ENCODE data around the gene FNTB.

Gene FNTB

GRCh38 chr14:64986648-64987437 lies at the start of gene FNTB:
Gene FNTB, plus strand, starts transcription at chr14:64986895. Its CDS starts 59 bp downstream, at chr14:64986954.
- Histone ChIP-seq H3K36me3 (peaks cover 5% of the 10 kb centered on the region), H3K27ac (peak within 1 kb of the TSS; percentile 84), H3K9me3 (ENCODE audit: severe bottlenecking) (no peaks in the 10 kb centered on the region), H3K27me3 (ENCODE audit: insufficient read depth, low read depth, severe bottlenecking) (no peaks in the 10 kb centered on the region), H3K4me3 (ENCODE audit: low read depth, low read length) (peak within 1 kb of the TSS; percentile 56)
- peak; percentile 95 for DNase-seq
- TF ChIP-seq CTCF (IDR thresholded peaks at IDR 0.05; ENCODE audit: low read depth, low read length), result peak; percentile 89

- DNase-seq, result no peak
- H3K9me3 ChIP-seq (ENCODE audit: severe bottlenecking), result no peaks in the 10 kb centered on the region
- H3K27ac ChIP-seq, result no peak overlapping the region
- no peak overlapping the region for H3K4me3 ChIP-seq (ENCODE audit: low read depth, low read length)
- no peak for TF ChIP-seq CTCF (IDR thresholded peaks at IDR 0.05; ENCODE audit: low read depth, low read length)
- H3K36me3 ChIP-seq, result peaks cover 2% of the 10 kb centered on the region
- H3K27me3 ChIP-seq (ENCODE audit: insufficient read depth, low read depth, severe bottlenecking), result no peaks in the 10 kb centered on the region
These were observed 49.4 kb upstream of the FNTB start for GRCh38 chr14:64937171-64937820.

- DNase-seq, result no peak
- no peak overlapping the region for H3K27ac ChIP-seq
- no peaks in the 10 kb centered on the region for H3K9me3 ChIP-seq (ENCODE audit: severe bottlenecking)
- TF ChIP-seq CTCF (IDR thresholded peaks at IDR 0.05; ENCODE audit: low read depth, low read length), result 0 out of 2 replicates have a peak, but pooled peaks have one; percentile 29
- no peak overlapping the region for H3K4me3 ChIP-seq (ENCODE audit: low read depth, low read length)
- H3K27me3 ChIP-seq (ENCODE audit: insufficient read depth, low read depth, severe bottlenecking), result no peaks in the 10 kb centered on the region
- no peaks in the 10 kb centered on the region; the same call in none of the 2 replicates for H3K36me3 ChIP-seq
These were observed 48.9 kb upstream of the FNTB start for GRCh38 chr14:64937821-64938193.

- Histone ChIP-seq H3K9me3 (ENCODE audit: severe bottlenecking) (no peaks in the 10 kb centered on the region), H3K36me3 (no peaks in the 10 kb centered on the region), H3K27me3 (ENCODE audit: insufficient read depth, low read depth, severe bottlenecking) (no peaks in the 10 kb centered on the region), H3K4me3 (ENCODE audit: low read depth, low read length) (no peak overlapping the region), H3K27ac (no peak overlapping the region)
- no peak for TF ChIP-seq CTCF (IDR thresholded peaks at IDR 0.05; ENCODE audit: low read depth, low read length)
- DNase-seq, result no peak
These were observed 47.5 kb upstream of the FNTB start for GRCh38 chr14:64938972-64939816.

- TF ChIP-seq CTCF (IDR thresholded peaks at IDR 0.05; ENCODE audit: low read depth, low read length), result no peak
- H3K27me3 ChIP-seq (ENCODE audit: insufficient read depth, low read depth, severe bottlenecking), result no peaks in the 10 kb centered on the region
- H3K36me3 ChIP-seq, result no peaks in the 10 kb centered on the region
- H3K27ac ChIP-seq, result no peak overlapping the region
- no peak for DNase-seq
- H3K4me3 ChIP-seq (ENCODE audit: low read depth, low read length), result no peak overlapping the region
- no peaks in the 10 kb centered on the region for H3K9me3 ChIP-seq (ENCODE audit: severe bottlenecking)
These were observed 46.9 kb upstream of the FNTB start for GRCh38 chr14:64939817-64940190.

Data from WERI-Rb-1 (cell line).